Left forelimb (tissue), 1 donor: ENCODE data around the gene TMEM151A.

ENCODE experiments used
- DNase-seq: peaks from one replicate; pipeline ENCODE4 v3.0.0-alpha.2; 2018; ENCODE audit warnings: low spot score

TMEM151A gene

GRCh38 chr11:66283461-66284105, 8.1 kb upstream of the TMEM151A start:
- DNase-seq: no peak

- no peak for DNase-seq
Measured at GRCh38 chr11:66284526-66285078, 7.1 kb upstream of the TMEM151A start.

- DNase-seq: no peak
Measured at GRCh38 chr11:66285250-66285947, 6.3 kb upstream of the TMEM151A start.

- no peak for DNase-seq
Measured at GRCh38 chr11:66286699-66287098, 5.0 kb upstream of the TMEM151A start.

- no peak for DNase-seq
Measured at GRCh38 chr11:66287211-66287888, 4.3 kb upstream of the TMEM151A start.

- DNase-seq: no peak
Measured at GRCh38 chr11:66287889-66288670, 3.6 kb upstream of the TMEM151A start.

- DNase-seq: peak; percentile 98
Measured at GRCh38 chr11:66288671-66289547, 2.8 kb upstream of the TMEM151A start, which contains the start of gene YIF1A. Gene YIF1A (minus strand): TSS chr11:66289143. CDS start chr11:66288985, 158 bp downstream.

GRCh38 chr11:66289548-66290329, 2.0 kb upstream of the TMEM151A start:
- DNase-seq: peak; percentile 90

- DNase-seq: no peak
Measured at GRCh38 chr11:66290330-66290621, 1.4 kb upstream of the TMEM151A start.

GRCh38 chr11:66291303-66291705, 390 bp upstream of the TMEM151A start:
- no peak for DNase-seq

- no peak for DNase-seq
Measured at GRCh38 chr11:66292543-66293332, 1.0 kb downstream of the TMEM151A start.

- DNase-seq: no peak
Measured at GRCh38 chr11:66293352-66293751, 1.7 kb downstream of the TMEM151A start.

- DNase-seq: no peak
Measured at GRCh38 chr11:66293777-66294625, 2.3 kb downstream of the TMEM151A start.

- DNase-seq: no peak
Measured at GRCh38 chr11:66294626-66295620, 3.2 kb downstream of the TMEM151A start.

GRCh38 chr11:66297610-66298009, 5.9 kb downstream of the TMEM151A start:
- no peak for DNase-seq

- DNase-seq: no peak
Measured at GRCh38 chr11:66299186-66299585, 7.5 kb downstream of the TMEM151A start.

GRCh38 chr11:66302656-66303055, 11.0 kb downstream of the TMEM151A start:
- no peak for DNase-seq
